ENCODE results near the gene TMPRSS3. TPM values are rescaled to one million over a fixed set of nuclear protein-coding genes. Genes with fewer than 3 reads are reported as not detected.

TMPRSS3 gene
- total and polyA plus RNA-seq, 2 of the 13 experiments (the other 11 are each of a cell fraction or from before 2014, with no cell fraction given), result 2.8 to 16.9 TPM

DNA sequence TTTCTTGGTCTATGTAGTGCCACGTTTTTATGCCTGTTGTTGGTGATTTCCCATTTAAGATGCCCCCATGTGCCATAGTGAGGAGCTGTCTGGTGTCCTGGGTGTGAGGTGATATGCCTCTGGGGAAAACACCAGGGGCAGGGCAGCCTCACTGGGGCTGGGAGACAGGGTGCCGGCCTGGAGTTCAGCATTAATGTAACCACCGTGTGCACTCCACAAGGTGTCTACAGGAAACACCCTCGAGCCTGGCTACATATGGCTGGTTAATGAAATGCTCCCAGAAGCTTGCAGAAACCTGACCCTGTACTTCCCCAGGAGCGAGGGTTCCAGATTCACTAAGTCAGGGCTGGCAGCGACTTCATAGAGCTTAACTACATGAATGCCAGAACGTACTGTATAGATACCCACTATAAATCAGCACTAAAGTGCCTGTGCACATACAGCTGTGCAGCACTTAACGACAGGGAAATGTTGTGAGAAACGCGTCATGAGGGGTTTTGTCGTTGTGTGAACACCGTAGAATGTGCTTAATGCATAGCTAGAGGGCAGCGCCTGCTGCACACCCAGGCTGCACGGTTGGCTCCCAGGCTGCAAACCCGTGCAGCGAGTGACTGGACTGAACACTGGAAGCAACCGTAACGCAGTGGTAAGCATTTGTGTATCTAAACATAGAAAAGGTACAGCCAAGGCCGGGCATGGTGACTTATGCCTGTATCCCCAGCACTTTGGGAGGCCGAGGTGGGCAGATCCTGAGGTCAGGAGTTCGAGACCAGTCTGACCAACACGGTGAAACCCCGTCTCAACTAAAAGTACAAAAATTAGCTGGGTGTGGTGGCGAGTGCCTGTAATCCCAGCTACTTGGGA is 55.4 kb downstream of the TMPRSS3 start:
- H3K27me3 ChIP-seq (ENCODE audit: control insufficient read depth in 1 of 2, insufficient read depth in 2 of 2, low read length in 2 of 2), result peaks cover 0 to 6% of the 10 kb centered on the region in 2 experiments; a peak in 2 of 5 replicates
- ChIA-PET CTCF (ENCODE audit: low intra/inter-chr PET ratio, low total read pairs) (no interaction called here), POLR2A (no interaction called here)
- DNase-seq (ENCODE audit: low spot score) (no peak), ATAC-seq (no peak), FAIRE-seq (no peak)
- H3K79me2 ChIP-seq (ENCODE audit: insufficient read depth, low read length), result no peaks in the 10 kb centered on the region
- BruUV-seq (replicated peaks), result no TSS peak
- no peak overlapping the region for H3K4me3 ChIP-seq (replicated peaks in 1 of 3; ENCODE audit: insufficient read depth in 1 of 3, low read depth in 2 of 3, low read length in 3 of 3)
- intact Hi-C loops (cut with micrococcal nuclease; ENCODE audit: unreplicated experiment) (no loop called here), in situ Hi-C loops (cut with HindIII; ENCODE audit: extremely low pct_ligation_motif_present, low pct_unique_long_range_greater_than_20kb) (no loop called here)
- H2AFZ ChIP-seq (ENCODE audit: low read length), result no peak overlapping the region
- H3K9ac ChIP-seq (ENCODE audit: insufficient read depth, low read depth, low read length), result no peak overlapping the region
- no peaks in the 10 kb centered on the region for H3K9me3 ChIP-seq (ENCODE audit: low read length)
- 47% methylated on average over 16 of the region's 24 CpGs for WGBS (ENCODE audit: low lambda C conversion rate)
- peaks cover 21% of the 10 kb centered on the region for H3K4me1 ChIP-seq (ENCODE audit: insufficient read depth, low read length)
- no peaks in the 10 kb centered on the region for H4K20me1 ChIP-seq (ENCODE audit: insufficient read depth, low read length)
- no peak overlapping the region for H3K4me2 ChIP-seq (ENCODE audit: low read depth, low read length)
- H3K27ac ChIP-seq (ENCODE audit: extremely low read length, insufficient read depth, low read length), result no peak overlapping the region
- H3K36me3 ChIP-seq (replicated peaks in 1 of 2; ENCODE audit: control insufficient read depth in 1 of 2, insufficient read depth in 2 of 2, low read length in 2 of 2), result no peaks in the 10 kb centered on the region
- TF ChIP-seq NFIB (CRISPR knock-in tag; IDR thresholded peaks at IDR 0.05; ENCODE audit: borderline replicate concordance) (no peak), MAFF (IDR thresholded peaks at IDR 0.05; ENCODE audit: low read depth, low read length) (no peak), ZNF121 (CRISPR knock-in tag; IDR thresholded peaks at IDR 0.05) (no peak), ZNF17 (CRISPR knock-in tag; IDR thresholded peaks at IDR 0.05) (no peak), ZNF33B (CRISPR knock-in tag; IDR thresholded peaks at IDR 0.05) (no peak), ZNF430 (CRISPR knock-in tag; IDR thresholded peaks at IDR 0.05) (no peak), ZNF878 (CRISPR knock-in tag; IDR thresholded peaks at IDR 0.05) (no peak), EZH2 (conservative IDR thresholded peaks at IDR 0.05; ENCODE audit: low read depth, low read length) (no peak), ZSCAN31 (CRISPR knock-in tag; IDR thresholded peaks at IDR 0.05; ENCODE audit: low read depth) (no peak)
- TF ChIP-seq, protein P1, sequence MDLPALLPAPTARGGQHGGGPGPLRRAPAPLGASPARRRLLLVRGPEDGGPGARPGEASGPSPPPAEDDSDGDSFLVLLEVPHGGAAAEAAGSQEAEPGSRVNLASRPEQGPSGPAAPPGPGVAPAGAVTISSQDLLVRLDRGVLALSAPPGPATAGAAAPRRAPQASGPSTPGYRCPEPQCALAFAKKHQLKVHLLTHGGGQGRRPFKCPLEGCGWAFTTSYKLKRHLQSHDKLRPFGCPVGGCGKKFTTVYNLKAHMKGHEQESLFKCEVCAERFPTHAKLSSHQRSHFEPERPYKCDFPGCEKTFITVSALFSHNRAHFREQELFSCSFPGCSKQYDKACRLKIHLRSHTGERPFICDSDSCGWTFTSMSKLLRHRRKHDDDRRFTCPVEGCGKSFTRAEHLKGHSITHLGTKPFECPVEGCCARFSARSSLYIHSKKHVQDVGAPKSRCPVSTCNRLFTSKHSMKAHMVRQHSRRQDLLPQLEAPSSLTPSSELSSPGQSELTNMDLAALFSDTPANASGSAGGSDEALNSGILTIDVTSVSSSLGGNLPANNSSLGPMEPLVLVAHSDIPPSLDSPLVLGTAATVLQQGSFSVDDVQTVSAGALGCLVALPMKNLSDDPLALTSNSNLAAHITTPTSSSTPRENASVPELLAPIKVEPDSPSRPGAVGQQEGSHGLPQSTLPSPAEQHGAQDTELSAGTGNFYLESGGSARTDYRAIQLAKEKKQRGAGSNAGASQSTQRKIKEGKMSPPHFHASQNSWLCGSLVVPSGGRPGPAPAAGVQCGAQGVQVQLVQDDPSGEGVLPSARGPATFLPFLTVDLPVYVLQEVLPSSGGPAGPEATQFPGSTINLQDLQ (CRISPR knock-in tag; IDR thresholded peaks at IDR 0.05), result no peak
- TF ChIP-seq, protein P2, sequence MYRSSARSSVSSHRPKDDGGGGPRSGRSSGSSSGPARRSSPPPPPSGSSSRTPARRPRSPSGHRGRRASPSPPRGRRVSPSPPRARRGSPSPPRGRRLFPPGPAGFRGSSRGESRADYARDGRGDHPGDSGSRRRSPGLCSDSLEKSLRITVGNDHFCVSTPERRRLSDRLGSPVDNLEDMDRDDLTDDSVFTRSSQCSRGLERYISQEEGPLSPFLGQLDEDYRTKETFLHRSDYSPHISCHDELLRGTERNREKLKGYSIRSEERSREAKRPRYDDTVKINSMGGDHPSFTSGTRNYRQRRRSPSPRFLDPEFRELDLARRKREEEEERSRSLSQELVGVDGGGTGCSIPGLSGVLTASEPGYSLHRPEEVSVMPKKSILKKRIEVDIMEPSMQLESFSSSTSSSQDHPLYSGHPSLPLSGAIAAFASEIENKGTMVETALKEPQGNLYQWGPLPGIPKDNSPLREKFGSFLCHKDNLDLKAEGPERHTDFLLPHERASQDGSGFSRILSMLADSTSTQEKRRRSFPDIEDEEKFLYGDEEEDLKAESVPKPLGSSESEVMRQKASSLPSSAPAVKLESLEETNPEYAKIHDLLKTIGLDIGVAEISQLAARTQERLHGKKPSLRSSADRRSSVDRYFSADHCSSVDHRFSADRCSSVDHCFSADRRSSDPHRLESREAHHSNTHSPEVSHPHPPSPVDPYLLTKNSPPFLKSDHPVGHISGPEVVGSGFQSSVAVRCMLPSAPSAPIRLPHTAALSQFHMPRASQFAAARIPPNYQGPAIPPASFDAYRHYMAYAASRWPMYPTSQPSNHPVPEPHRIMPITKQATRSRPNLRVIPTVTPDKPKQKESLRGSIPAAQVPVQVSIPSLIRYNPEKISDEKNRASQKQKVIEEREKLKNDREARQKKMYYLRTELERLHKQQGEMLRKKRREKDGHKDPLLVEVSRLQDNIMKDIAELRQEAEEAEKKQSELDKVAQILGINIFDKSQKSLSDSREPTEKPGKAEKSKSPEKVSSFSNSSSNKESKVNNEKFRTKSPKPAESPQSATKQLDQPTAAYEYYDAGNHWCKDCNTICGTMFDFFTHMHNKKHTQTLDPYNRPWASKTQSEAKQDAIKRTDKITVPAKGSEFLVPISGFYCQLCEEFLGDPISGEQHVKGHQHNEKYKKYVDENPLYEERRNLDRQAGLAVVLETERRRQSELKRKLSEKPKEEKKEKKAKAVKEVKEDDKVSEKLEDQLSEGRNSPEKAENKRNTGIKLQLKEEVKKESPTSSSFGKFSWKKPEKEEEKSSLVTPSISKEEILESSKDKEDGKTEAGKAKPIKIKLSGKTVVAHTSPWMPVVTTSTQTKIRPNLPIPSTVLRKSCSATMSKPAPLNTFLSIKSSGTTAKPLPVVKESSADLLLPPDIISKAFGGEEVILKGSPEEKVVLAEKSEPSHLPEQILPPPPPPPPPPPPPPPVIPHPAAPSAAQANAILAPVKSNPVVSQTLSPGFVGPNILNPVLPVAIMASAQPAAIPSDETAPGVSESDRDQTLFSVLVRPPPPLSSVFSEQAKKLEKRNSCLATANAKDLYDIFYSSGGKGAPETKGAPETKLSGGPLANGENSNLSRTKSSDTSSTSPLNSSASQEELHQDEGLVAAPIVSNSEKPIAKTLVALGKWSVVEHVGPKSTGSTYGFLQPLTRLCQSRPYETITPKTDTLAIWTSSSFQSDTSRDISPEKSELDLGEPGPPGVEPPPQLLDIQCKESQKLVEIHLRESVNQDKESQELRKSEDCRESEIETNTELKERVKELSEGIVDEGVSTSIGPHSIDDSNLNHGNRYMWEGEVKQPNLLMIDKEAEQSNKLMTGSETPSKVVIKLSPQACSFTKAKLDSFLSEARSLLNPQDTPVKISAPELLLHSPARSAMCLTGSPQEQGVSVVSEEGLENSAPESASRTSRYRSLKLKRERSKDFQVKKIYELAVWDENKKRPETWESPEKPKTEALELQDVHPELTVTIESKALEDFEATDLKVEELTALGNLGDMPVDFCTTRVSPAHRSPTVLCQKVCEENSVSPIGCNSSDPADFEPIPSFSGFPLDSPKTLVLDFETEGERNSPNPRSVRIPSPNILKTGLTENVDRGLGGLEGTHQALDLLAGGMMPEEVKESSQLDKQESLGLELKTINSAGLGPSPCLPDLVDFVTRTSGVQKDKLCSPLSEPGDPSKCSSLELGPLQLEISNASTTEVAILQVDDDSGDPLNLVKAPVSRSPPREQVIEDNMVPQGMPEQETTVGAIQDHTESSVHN (CRISPR knock-in tag; IDR thresholded peaks at IDR 0.05), result no peak
- TF ChIP-seq, protein P3, sequence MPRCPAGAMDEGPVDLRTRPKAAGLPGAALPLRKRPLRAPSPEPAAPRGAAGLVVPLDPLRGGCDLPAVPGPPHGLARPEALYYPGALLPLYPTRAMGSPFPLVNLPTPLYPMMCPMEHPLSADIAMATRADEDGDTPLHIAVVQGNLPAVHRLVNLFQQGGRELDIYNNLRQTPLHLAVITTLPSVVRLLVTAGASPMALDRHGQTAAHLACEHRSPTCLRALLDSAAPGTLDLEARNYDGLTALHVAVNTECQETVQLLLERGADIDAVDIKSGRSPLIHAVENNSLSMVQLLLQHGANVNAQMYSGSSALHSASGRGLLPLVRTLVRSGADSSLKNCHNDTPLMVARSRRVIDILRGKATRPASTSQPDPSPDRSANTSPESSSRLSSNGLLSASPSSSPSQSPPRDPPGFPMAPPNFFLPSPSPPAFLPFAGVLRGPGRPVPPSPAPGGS (CRISPR knock-in tag; IDR thresholded peaks at IDR 0.05), result no peak

All from HepG2 (cell line).